ENCODE results near the gene WDTC1. TPM values are rescaled to one million over a fixed set of nuclear protein-coding genes. Genes with fewer than 3 reads are reported as not detected.

The WDTC1 gene
- total and polyA plus RNA-seq, 9 of the 15 experiments (the other 6 are each of a cell fraction or from before 2014, with no cell fraction given): 0.18 to 32.3 (median 8.8) TPM

- TF ChIP-seq CBX2 (IDR thresholded peaks at IDR 0.05; ENCODE audit: insufficient read depth, low read length, poor library complexity, severe bottlenecking) (no peak), ZZZ3 (IDR thresholded peaks at IDR 0.05) (0 out of 2 replicates have a peak, but pooled peaks have one; percentile 86), ATF2 (CRISPR knock-in tag; IDR thresholded peaks at IDR 0.05) (peak; percentile 92; the same call in 1 of the 2 replicates), HMGN3 (IDR thresholded peaks at IDR 0.05; ENCODE audit: borderline replicate concordance, extremely low read depth, insufficient read length, low read depth, low read length) (peak; percentile 87), HDGF (IDR thresholded peaks at IDR 0.05) (no peak), GTF2E2 (tag; IDR thresholded peaks at IDR 0.05) (peak; percentile 95), SRSF9 (IDR thresholded peaks at IDR 0.05; ENCODE audit: borderline replicate concordance, low read depth, low read length) (no peak), ZNF347 (CRISPR knock-in tag; IDR thresholded peaks at IDR 0.05; ENCODE audit: low read depth) (no peak), ZFX (CRISPR knock-in tag; IDR thresholded peaks at IDR 0.05) (peak; percentile 94), MECOM (CRISPR knock-in tag; IDR thresholded peaks at IDR 0.05) (no peak), GMEB1 (CRISPR knock-in tag; IDR thresholded peaks at IDR 0.05) (peak; percentile 81)
- TF ChIP-seq, protein P1, sequence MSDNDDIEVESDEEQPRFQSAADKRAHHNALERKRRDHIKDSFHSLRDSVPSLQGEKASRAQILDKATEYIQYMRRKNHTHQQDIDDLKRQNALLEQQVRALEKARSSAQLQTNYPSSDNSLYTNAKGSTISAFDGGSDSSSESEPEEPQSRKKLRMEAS (CRISPR knock-in tag; IDR thresholded peaks at IDR 0.05): peak; percentile 100
Measured at GRCh38 chr1:27321813-27322568, 87.6 kb downstream of the WDTC1 start, which contains the start of gene TMEM222 (continued).

Measured in K562 (cell line).